ENCODE results near the gene U2AF2. TPM values are rescaled to one million over a fixed set of nuclear protein-coding genes. Genes with fewer than 3 reads are reported as not detected.

U2AF2 gene
- total RNA-seq (2022; extraction: Qiagen RNA extraction; ENCODE audit: low read depth): 260 to 300 TPM (median 285 TPM) in 5 replicates

DNA sequence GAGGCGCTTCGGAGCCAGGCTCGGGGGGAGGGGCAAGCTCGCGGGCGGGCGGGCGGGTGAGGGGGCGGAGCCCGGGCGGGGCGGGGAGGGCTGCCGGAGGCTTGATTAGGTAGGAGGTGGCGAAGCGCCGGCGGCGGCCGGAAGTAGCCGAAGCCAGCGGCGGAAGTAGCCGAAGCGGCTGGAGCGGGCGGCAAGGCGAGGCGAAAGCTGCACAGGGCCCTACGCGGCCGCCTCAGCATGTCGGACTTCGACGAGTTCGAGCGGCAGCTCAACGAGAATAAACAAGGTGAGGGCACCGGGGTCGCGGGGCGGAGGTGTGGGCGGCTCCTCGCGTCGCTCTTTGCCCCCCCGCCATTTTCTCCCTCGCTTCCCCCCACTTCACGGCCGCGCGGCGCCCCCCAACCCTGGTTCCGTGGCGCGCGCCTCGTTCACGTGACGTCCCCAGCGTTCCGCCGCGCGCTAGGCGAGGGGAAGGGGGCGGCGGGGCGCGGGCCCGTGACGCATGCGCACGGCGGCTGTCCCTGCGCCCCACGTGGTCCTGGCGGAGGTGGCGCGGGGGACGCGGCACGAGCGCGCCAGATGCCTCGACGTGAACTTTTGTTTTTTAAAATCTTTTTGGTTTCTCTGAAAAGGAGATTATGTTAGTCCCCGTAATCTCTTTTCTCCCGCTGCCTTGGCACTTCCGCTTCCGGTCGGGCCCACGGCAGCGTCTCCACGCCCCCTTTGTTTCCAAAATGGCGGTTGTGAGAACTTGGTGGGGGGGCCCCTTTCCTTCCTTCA, at the start of gene U2AF2:
TSS of gene U2AF2 (plus strand) at position 168 of the 780 bp plus-strand sequence. CDS start at position 238, 70 bp downstream.

GRCh38 chr19:55605637-55606470, 49.0 kb upstream of the U2AF2 start, which contains the start of gene ZNF865:
Gene ZNF865, plus strand, starts transcription at chr19:55605647. Its CDS starts 7,972 bp downstream, at chr19:55613619.

GRCh38 chr19:55624109-55625003, 30.5 kb upstream of the U2AF2 start, which contains the start of gene ZNF784:
Gene ZNF784, minus strand, starts transcription at chr19:55624566. Its CDS starts 5 bp downstream, at chr19:55624561.

DNA sequence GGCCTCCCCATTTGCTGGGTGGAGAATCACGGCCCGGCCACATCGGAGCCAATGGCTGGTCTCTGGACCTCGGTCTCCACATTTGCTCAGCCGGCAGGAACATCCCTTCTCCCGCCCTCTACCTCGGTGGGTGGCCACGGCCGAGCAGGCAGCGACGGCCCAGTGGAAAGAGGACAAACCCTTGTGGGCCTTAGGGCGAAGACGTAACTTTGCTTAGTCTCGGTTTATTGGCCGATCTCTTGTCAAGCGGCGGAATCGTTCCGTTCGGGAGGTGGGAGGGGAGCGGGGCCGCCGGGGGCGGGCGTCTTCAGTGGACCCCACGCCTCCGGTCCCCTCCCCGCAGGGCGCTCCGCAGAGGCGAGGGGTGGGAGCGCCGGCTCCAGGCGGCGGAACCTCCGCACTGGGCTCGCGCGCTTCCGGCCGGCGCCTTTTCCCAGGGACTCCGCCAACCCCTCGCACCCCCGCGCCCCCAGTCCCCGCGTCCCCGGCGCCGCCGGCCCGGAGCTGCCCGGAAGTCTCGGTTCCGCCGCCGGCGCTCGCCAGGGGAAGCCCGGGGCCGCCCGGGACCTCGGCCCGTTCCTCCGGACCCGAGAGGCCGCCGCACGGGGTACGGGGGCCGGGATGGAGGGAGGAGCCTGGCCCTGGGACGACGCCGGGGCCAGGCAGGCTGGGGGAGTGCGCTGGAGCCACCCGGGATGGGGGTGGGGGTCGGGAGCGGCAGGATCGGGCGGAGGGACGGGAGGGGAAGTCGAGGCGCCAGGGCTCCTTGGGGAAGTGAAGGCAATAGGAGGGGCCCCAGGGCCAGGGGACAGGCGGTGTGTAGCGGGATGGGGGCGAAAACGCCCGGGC, 14.0 kb upstream of the U2AF2 start, which contains the start of gene ZNF580:
TSS of gene ZNF580 (plus strand) at position 426 of the 849 bp plus-strand sequence. CDS start 1,507 bp downstream, outside the sequence.

DNA sequence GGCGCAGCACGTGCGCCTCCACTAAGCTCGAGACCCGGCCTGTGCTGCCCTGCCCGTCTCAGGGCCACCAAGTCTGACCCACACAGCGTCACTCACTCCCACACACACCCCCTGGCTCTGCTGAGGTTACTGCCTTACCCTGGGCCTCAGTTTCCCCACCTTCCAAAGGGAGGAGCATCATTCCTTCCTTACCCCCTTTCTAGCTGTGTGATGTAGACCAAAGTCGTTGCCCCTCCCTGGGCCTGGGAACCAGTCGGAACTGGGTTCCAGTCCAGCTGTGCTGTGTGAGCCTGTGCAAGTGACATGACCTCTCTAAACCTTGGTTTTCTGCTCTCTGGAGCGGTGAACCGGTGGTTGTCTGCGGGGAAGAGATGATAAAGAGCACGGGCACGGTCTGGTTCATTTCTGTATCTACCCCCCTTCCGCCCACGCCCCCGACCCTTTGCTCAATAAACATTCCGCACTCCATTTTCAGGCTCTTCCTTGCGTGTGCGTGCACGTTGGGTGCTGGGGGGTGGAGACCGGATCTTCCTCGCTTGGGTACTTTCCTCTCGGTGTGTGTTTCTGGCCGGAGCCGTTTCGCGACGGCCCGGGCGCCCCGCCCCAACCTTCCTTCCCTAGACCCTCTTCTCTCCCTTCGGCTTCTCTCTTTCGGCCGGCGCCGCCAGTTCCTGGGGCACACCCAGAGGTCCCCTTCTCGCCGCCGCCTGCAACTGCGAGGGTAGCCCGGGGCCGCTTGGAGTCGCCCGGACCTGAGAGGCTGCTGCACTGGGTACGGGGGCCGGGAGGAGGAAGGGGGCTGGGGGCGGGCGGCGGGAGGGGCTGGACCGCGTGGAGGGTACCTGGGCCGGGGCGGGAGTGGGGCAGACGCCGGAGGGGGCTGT, 11.6 kb upstream of the U2AF2 start, which contains the start of gene ZNF581:
TSS of gene ZNF581 (plus strand) at position 647 of the 884 bp plus-strand sequence. CDS start 923 bp downstream, outside the sequence.

DNA sequence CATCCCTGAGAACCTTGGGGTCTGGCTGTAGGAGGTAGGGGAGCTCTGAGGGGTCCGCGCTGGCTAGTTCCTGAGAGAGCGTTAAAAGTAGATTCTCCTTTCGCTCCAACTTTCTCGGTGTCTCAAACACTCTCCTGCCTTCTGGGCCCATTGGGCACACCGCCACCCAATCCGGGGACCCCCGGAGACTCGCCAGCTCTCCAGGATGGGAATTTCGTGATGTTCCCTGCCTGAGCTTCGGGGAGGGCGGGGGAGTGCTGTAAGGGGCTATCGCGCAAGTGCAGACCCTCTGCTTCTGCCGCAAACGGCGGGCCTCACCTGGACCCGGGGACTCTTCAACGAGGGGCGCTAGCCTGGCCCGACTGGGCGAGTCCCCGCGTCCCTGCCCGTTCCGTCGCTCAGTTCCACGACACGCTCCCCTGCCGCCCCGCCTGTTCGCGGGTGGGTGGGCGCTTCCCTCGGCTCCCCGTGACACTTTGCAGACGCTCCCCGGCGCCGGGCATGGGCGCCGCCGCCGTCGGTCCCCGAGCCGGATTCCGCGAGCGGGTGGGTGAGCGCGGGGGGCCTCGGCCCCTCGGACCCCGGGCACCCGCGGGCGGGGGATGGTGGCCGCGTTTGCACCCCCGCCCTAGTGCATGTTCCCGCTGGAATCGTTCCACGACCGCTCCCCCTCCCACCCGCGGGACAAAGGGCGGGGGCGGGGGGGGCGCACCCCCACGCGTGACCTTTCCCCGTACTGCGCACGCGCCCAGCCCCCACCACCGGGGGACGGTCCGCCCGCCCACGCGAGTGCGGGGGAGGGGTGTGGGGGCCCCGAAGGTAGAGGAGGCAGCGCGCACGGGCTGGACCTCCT, 6.9 kb upstream of the U2AF2 start, which contains the start of gene CCDC106:
TSS of gene CCDC106 (plus strand) at position 481 of the 853 bp plus-strand sequence. CDS start 835 bp downstream, outside the sequence.

GRCh38 chr19:55674841-55675660, 20.2 kb downstream of the U2AF2 start, which contains the start of gene EPN1:
Gene EPN1, plus strand, starts transcription at chr19:55675226. Its CDS starts 3,402 bp downstream, at chr19:55678628.

Other genes starting within 250 kb of the U2AF2 start
- gene UBE2S, start 247.2 kb upstream of the U2AF2 start, total RNA-seq (2022; extraction: Qiagen RNA extraction; ENCODE audit: low read depth): 343 to 483 TPM (median 443 TPM) in 5 replicates
- gene SHISA7, start 211.7 kb upstream of the U2AF2 start, total RNA-seq (2022; extraction: Qiagen RNA extraction; ENCODE audit: low read depth): not detected in 5 replicates
- gene ISOC2, start 193.4 kb upstream of the U2AF2 start, total RNA-seq (2022; extraction: Qiagen RNA extraction; ENCODE audit: low read depth): 51.3 to 61.4 TPM (median 58.4 TPM) in 5 replicates
- gene C19orf85, start 190.3 kb upstream of the U2AF2 start, total RNA-seq (2022; extraction: Qiagen RNA extraction; ENCODE audit: low read depth): not detected in 5 replicates
- gene ZNF628, start 178.4 kb upstream of the U2AF2 start, total RNA-seq (2022; extraction: Qiagen RNA extraction; ENCODE audit: low read depth): 4.5 to 7.2 TPM (median 6.7 TPM) in 5 replicates
- gene NAT14, start 169.8 kb upstream of the U2AF2 start, total RNA-seq (2022; extraction: Qiagen RNA extraction; ENCODE audit: low read depth): 34.8 to 57.0 TPM (median 55.0 TPM) in 5 replicates
- gene SSC5D, start 166.6 kb upstream of the U2AF2 start, total RNA-seq (2022; extraction: Qiagen RNA extraction; ENCODE audit: low read depth): 0.35 to 0.82 TPM (median 0.57 TPM) in 5 replicates
- gene SBK2, start 117.9 kb upstream of the U2AF2 start, total RNA-seq (2022; extraction: Qiagen RNA extraction; ENCODE audit: low read depth): 1.3 to 2.3 TPM (median 1.8 TPM) in 5 replicates
- 1.3 to 1.9 TPM (median 1.6 TPM) in 5 replicates for gene SBK3, start 109.5 kb upstream of the U2AF2 start, total RNA-seq (2022; extraction: Qiagen RNA extraction; ENCODE audit: low read depth)
- 20.1 to 37.6 TPM (median 28.4 TPM) in 5 replicates for gene ZNF579, start 74.2 kb upstream of the U2AF2 start, total RNA-seq (2022; extraction: Qiagen RNA extraction; ENCODE audit: low read depth)
- gene FIZ1, start 55.5 kb upstream of the U2AF2 start, total RNA-seq (2022; extraction: Qiagen RNA extraction; ENCODE audit: low read depth): 20.5 to 24.3 TPM (median 23.6 TPM) in 5 replicates
- gene ZNF524, start 54.7 kb upstream of the U2AF2 start, total RNA-seq (2022; extraction: Qiagen RNA extraction; ENCODE audit: low read depth): 12.5 to 17.5 TPM (median 16.0 TPM) in 5 replicates
- 7.6 to 13.0 TPM (median 12.1 TPM) in 5 replicates for gene ZNF865, start 49.4 kb upstream of the U2AF2 start, total RNA-seq (2022; extraction: Qiagen RNA extraction; ENCODE audit: low read depth)
- gene ZNF784, start 30.5 kb upstream of the U2AF2 start, total RNA-seq (2022; extraction: Qiagen RNA extraction; ENCODE audit: low read depth): 4.8 to 6.1 TPM (median 5.3 TPM) in 5 replicates
- 31.0 to 51.4 TPM (median 48.6 TPM) in 5 replicates for gene ZNF580, start 14.0 kb upstream of the U2AF2 start, total RNA-seq (2022; extraction: Qiagen RNA extraction; ENCODE audit: low read depth)
- gene ZNF581, start 11.4 kb upstream of the U2AF2 start, total RNA-seq (2022; extraction: Qiagen RNA extraction; ENCODE audit: low read depth): 39.2 to 55.8 TPM (median 47.7 TPM) in 5 replicates
- 13.7 to 19.1 TPM (median 18.0 TPM) in 5 replicates for gene CCDC106, start 6.8 kb upstream of the U2AF2 start, total RNA-seq (2022; extraction: Qiagen RNA extraction; ENCODE audit: low read depth)
- gene EPN1, start 20.2 kb downstream of the U2AF2 start, total RNA-seq (2022; extraction: Qiagen RNA extraction; ENCODE audit: low read depth): 130 to 211 TPM (median 195 TPM) in 5 replicates
- not detected in 5 replicates for gene NLRP9, start 83.4 kb downstream of the U2AF2 start, total RNA-seq (2022; extraction: Qiagen RNA extraction; ENCODE audit: low read depth)
- gene RFPL4A, start 104.1 kb downstream of the U2AF2 start, total RNA-seq (2022; extraction: Qiagen RNA extraction; ENCODE audit: low read depth): 0.53 to 1.2 TPM (median 0.97 TPM) in 5 replicates
- gene RFPL4AL1, start 114.1 kb downstream of the U2AF2 start, total RNA-seq (2022; extraction: Qiagen RNA extraction; ENCODE audit: low read depth): 0.23 to 0.49 TPM (median 0.38 TPM) in 3 of 5 replicates, not detected in the others
- gene NLRP11, start 177.0 kb downstream of the U2AF2 start, total RNA-seq (2022; extraction: Qiagen RNA extraction; ENCODE audit: low read depth): 0.03 to 0.07 TPM in 2 of 5 replicates, not detected in the others
- not detected in 5 replicates for gene NLRP4, start 181.5 kb downstream of the U2AF2 start, total RNA-seq (2022; extraction: Qiagen RNA extraction; ENCODE audit: low read depth)

All from A549 treated with GW870086 at 1 μM for 4 hours (cell line).